Cardiac muscle cell (in vitro differentiated cells and primary cell): ENCODE measurements around the gene RBL1. TPM values are rescaled to one million over a fixed set of nuclear protein-coding genes. Genes with fewer than 3 reads are reported as not detected.

Source experiments
- DNase-seq, 2 donors: peaks; one replicate each; pipeline versions ENCODE4 v3.0.0 to v3.0.0-alpha.2; 2010 to 2017; ENCODE audit warnings: low read depth in 1 of 2, low spot score in 1 of 2
- H3K27ac ChIP-seq: fragments of 200-600 bp; sonication (generic); 2 replicates; pipeline ENCODE4 v1.5.1; 2016
- H3K27me3 ChIP-seq: fragments of 200-600 bp; sonication (generic); 2 replicates; pipeline ENCODE4 v1.6.0; 2016; ENCODE audit warnings: control low read depth
- H3K36me3 ChIP-seq: fragments of 200-600 bp; sonication (generic); 2 replicates; pipeline ENCODE4 v1.5.1; 2016; ENCODE audit warnings: control low read depth
- H3K4me1 ChIP-seq: fragments of 200-600 bp; sonication (generic); 2 replicates; pipeline ENCODE4 v1.8.1; 2017; ENCODE audit warnings: low read depth, mild to moderate bottlenecking, mixed run types
- H3K4me3 ChIP-seq: fragments of 200-600 bp; sonication (generic); 2 replicates; pipeline ENCODE4 v1.5.1; 2016; ENCODE audit warnings: mild to moderate bottlenecking
- H3K9me3 ChIP-seq: fragments of 200-600 bp; sonication (generic); 2 replicates; pipeline ENCODE4 v1.5.1; 2017; ENCODE audit warnings: low read depth, mild to moderate bottlenecking, control low read depth
- polyA plus RNA-seq: library from polyadenylated mRNA; unstranded; fragments of >200 nt; fragmentation: Nextera tagmentation; extraction: Ambion mirVana; gene quantifications from 2 replicates; pipeline ENCODE4 v1.2.1, GENCODE V29; 2016
- total RNA-seq: library from RNA; depleted of rRNA; stranded (reverse); fragments of >200 nt; gene quantifications from 2 replicates; pipeline ENCODE4 v1.2.3, GENCODE V29; 2016
- TF ChIP-seq, protein P1 (sequence below): IDR thresholded peaks from 2 replicates; pipeline ENCODE4 v1.5.1; 2012; ENCODE audit warnings: low read depth, mild to moderate bottlenecking, low read length

The RBL1 gene
- total and polyA plus RNA-seq, 2 experiments from 2014 or later, result 3.1 to 4.9 TPM

DNA sequence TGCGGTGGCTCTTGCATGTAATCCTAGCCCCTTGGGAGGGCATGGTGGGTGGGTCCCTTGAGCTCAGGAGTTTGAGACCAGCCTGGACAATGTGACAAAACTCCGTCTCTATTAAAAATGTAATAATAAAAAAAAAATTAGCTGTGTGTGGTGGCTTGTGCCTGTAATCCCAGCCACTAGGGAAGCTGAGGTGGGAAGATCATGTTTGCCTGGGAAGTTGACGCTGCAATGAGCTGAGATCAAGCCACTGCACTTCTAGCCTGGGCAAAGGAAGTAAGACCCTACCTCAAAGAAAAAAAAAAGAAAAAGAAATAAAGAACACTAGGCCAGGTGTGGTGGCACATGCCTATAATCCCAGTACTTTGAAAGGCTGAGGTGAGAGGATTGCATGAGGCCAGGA, 139.8 kb downstream of the RBL1 start:
- no peaks in the 10 kb centered on the region for H3K9me3 ChIP-seq
- no peaks in the 10 kb centered on the region for H3K4me1 ChIP-seq
- H3K36me3 ChIP-seq, result no peaks in the 10 kb centered on the region
- H3K4me3 ChIP-seq, result no peak overlapping the region
- no peaks in the 10 kb centered on the region for H3K27me3 ChIP-seq
- TF ChIP-seq, protein P1, sequence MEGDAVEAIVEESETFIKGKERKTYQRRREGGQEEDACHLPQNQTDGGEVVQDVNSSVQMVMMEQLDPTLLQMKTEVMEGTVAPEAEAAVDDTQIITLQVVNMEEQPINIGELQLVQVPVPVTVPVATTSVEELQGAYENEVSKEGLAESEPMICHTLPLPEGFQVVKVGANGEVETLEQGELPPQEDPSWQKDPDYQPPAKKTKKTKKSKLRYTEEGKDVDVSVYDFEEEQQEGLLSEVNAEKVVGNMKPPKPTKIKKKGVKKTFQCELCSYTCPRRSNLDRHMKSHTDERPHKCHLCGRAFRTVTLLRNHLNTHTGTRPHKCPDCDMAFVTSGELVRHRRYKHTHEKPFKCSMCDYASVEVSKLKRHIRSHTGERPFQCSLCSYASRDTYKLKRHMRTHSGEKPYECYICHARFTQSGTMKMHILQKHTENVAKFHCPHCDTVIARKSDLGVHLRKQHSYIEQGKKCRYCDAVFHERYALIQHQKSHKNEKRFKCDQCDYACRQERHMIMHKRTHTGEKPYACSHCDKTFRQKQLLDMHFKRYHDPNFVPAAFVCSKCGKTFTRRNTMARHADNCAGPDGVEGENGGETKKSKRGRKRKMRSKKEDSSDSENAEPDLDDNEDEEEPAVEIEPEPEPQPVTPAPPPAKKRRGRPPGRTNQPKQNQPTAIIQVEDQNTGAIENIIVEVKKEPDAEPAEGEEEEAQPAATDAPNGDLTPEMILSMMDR, result no peak
- H3K27ac ChIP-seq, result no peak overlapping the region
- DNase-seq, result no peak

GRCh38 chr20:36951979-36952738, 143.6 kb downstream of the RBL1 start:
- peak overlapping the region; percentile 43 for H3K4me3 ChIP-seq
- no peaks in the 10 kb centered on the region for H3K36me3 ChIP-seq
- no peaks in the 10 kb centered on the region for H3K9me3 ChIP-seq
- TF ChIP-seq, protein P1, result no peak
- no peak for DNase-seq
- H3K4me1 ChIP-seq, result no peaks in the 10 kb centered on the region
- H3K27me3 ChIP-seq, result peaks cover 22% of the 10 kb centered on the region
- peak overlapping the region; percentile 46 for H3K27ac ChIP-seq

- Histone ChIP-seq H3K4me1 (no peaks in the 10 kb centered on the region), H3K27ac (peak within 1 kb of the TSS; percentile 46), H3K27me3 (peaks cover 22% of the 10 kb centered on the region), H3K9me3 (no peaks in the 10 kb centered on the region), H3K36me3 (no peaks in the 10 kb centered on the region), H3K4me3 (peak within 1 kb of the TSS; percentile 43)
- DNase-seq, result peak; percentile 98 to 99
- TF ChIP-seq, protein P1, result no peak
Observed at GRCh38 chr20:36951198-36951978, 144.4 kb downstream of the RBL1 start, which contains the start of gene SAMHD1. Gene SAMHD1 (minus strand): TSS chr20:36951708. CDS start chr20:36951643, 65 bp downstream.

- Histone ChIP-seq H3K4me1 (no peaks in the 10 kb centered on the region), H3K27me3 (peaks cover 22% of the 10 kb centered on the region), H3K9me3 (no peaks in the 10 kb centered on the region), H3K27ac (no peak overlapping the region), H3K36me3 (no peaks in the 10 kb centered on the region), H3K4me3 (peak overlapping the region; percentile 43)
- TF ChIP-seq, protein P1, result no peak
- DNase-seq, result peak in 1 of 2 donors; percentile 52
Observed at GRCh38 chr20:36950414-36951197, 145.2 kb downstream of the RBL1 start.

Other genes starting within 250 kb of the RBL1 start
- gene TLDC2, start 219.9 kb downstream of the RBL1 start, total RNA-seq, result 0.32 TPM in 1 of 2 replicates, not detected in the other
- not detected in 2 replicates for gene TLDC2, start 219.9 kb downstream of the RBL1 start, polyA plus RNA-seq
- 7.3 and 11.2 TPM in 2 replicates for gene SAMHD1, start 144.3 kb downstream of the RBL1 start, total RNA-seq
- gene SAMHD1, start 144.3 kb downstream of the RBL1 start, polyA plus RNA-seq, result 10.3 and 10.4 TPM in 2 replicates
- 150 and 201 TPM in 2 replicates for gene RPN2, start 83.3 kb upstream of the RBL1 start, total RNA-seq
- gene RPN2, start 83.3 kb upstream of the RBL1 start, polyA plus RNA-seq, result 208 and 259 TPM in 2 replicates
- 5.8 and 7.8 TPM in 2 replicates for gene MROH8, start 83.6 kb upstream of the RBL1 start, total RNA-seq
- gene MROH8, start 83.6 kb upstream of the RBL1 start, polyA plus RNA-seq, result 12.1 and 13.3 TPM in 2 replicates
- 0.63 and 1.1 TPM in 2 replicates for gene GHRH, start 165.8 kb upstream of the RBL1 start, total RNA-seq
- gene GHRH, start 165.8 kb upstream of the RBL1 start, polyA plus RNA-seq, result 0.34 TPM in 1 of 2 replicates, not detected in the other
- gene MANBAL, start 193.7 kb upstream of the RBL1 start, total RNA-seq, result 27.7 and 34.7 TPM in 2 replicates
- gene MANBAL, start 193.7 kb upstream of the RBL1 start, polyA plus RNA-seq, result 111 and 115 TPM in 2 replicates